B cell (primary cell): ENCODE measurements around the gene MEGF8. TPM values are rescaled to one million over a fixed set of nuclear protein-coding genes. Genes with fewer than 3 reads are reported as not detected.

Source experiments
- ATAC-seq: fragments of 200-7000 bp; cut with Tn5 transposase; one replicate; pipeline ENCODE4 v1.10.0; 2021; ENCODE audit warnings: low read depth, mild to moderate bottlenecking, moderate number of reproducible peaks, moderate library complexity
- CTCF ChIA-PET: fragments of 350-600 bp; sonication (Branson Sonifier 250); formaldehyde crosslinking; loops from one replicate; lab custom pipeline; 2021; ENCODE audit warnings: antibody characterized with exemption, inconsistent platforms; lab: Charles Lee
- POLR2A ChIA-PET: fragments of 350-600 bp; sonication (Branson Sonifier 250); formaldehyde crosslinking; loops from one replicate; lab custom pipeline; 2021; ENCODE audit warnings: antibody characterized with exemption; lab: Charles Lee
- DNase-seq: peaks from one replicate; pipeline ENCODE4 v3.0.0; 2013
- H2AFZ ChIP-seq: 2 replicates; pipeline ENCODE4 v1.6.1; 2012; ENCODE audit warnings: mild to moderate bottlenecking, low read depth, low read length; ENCODE audit not compliant: insufficient read depth, poor library complexity, severe bottlenecking
- H3K27ac ChIP-seq, 2 donors: 1 replicate in 1 of 2; 2 replicates in 1 of 2; pipeline ENCODE4 v1.5.1; 2012 to 2013; ENCODE audit warnings: low read length in 2 of 2, mild to moderate bottlenecking in 2 of 2, moderate library complexity in 1 of 2
- H3K27me3 ChIP-seq, 4 experiments: fragments of 200-600 bp in 1 of 4; sonication (generic) in 1 of 4; replicated peaks in 1 of 4; 1 replicate in 2 of 4; 2 replicates in 2 of 4; pipeline versions ENCODE4 v1.6.1 to v1.7.0; 2013 to 2016; ENCODE audit warnings: low read length in 3 of 4, mild to moderate bottlenecking in 2 of 4, mixed read lengths in 1 of 4, moderate library complexity in 1 of 4; ENCODE audit not compliant: insufficient read depth in 4 of 4, control insufficient read depth in 3 of 4; ENCODE audit errors: control extremely low read depth in 1 of 4
- H3K36me3 ChIP-seq, 2 experiments: replicated peaks in 1 of 2; 1 replicate in 1 of 2; 2 replicates in 1 of 2; pipeline versions ENCODE4 v1.6.1 to v1.7.1; 2013; ENCODE audit warnings: low read length in 1 of 2; ENCODE audit not compliant: insufficient read depth in 2 of 2, control insufficient read depth in 1 of 2; ENCODE audit errors: control extremely low read depth in 1 of 2, extremely low read depth in 1 of 2
- H3K4me1 ChIP-seq, 2 donors: fragments of 200-600 bp in 1 of 2; sonication (generic) in 1 of 2; 1 replicate in 1 of 2; 2 replicates in 1 of 2; pipeline versions ENCODE4 v1.5.1 to v1.6.1; 2013 to 2017; ENCODE audit warnings: low read length in 2 of 2; ENCODE audit not compliant: control insufficient read depth in 2 of 2, insufficient read depth in 2 of 2
- H3K4me2 ChIP-seq: replicated peaks from 2 replicates; pipeline ENCODE3; 2012; ENCODE audit warnings: mild to moderate bottlenecking, low read depth, low read length; ENCODE audit not compliant: poor library complexity, severe bottlenecking
- H3K4me3 ChIP-seq, 5 experiments: fragments of 200-600 bp in 1 of 5; sonication (generic) in 1 of 5; 1 replicate in 3 of 5; 2 replicates in 2 of 5; pipeline versions ENCODE4 v1.5.1 to v1.7.0; 2011 to 2016; ENCODE audit warnings: low read length in 4 of 5, mild to moderate bottlenecking in 4 of 5, low read depth in 2 of 5, control low read depth in 1 of 5, moderate library complexity in 1 of 5; ENCODE audit not compliant: insufficient read depth in 1 of 5; ENCODE audit errors: control extremely low read depth in 1 of 5, extremely low read depth in 1 of 5
- H3K79me2 ChIP-seq: fragments of 200-600 bp; sonication (generic); one replicate; pipeline ENCODE4 v1.6.0; 2016; ENCODE audit warnings: low read length; ENCODE audit not compliant: control insufficient read depth, insufficient read depth
- H3K9ac ChIP-seq: fragments of 200-600 bp; sonication (generic); 2 replicates; pipeline ENCODE4 v1.6.1; 2017; ENCODE audit warnings: mild to moderate bottlenecking, low read length, moderate library complexity
- H3K9me3 ChIP-seq, 3 donors: one replicate each; pipeline versions ENCODE4 v1.6.1 to v1.7.1; 2013; ENCODE audit warnings: low read length in 2 of 3; ENCODE audit not compliant: control insufficient read depth in 2 of 3, insufficient read depth in 1 of 3; ENCODE audit errors: control extremely low read depth in 1 of 3
- H4K20me1 ChIP-seq: 2 replicates; pipeline ENCODE4 v1.6.0; 2012; ENCODE audit warnings: mild to moderate bottlenecking, low read length; ENCODE audit not compliant: insufficient read depth, control insufficient read depth, poor library complexity, severe bottlenecking
- H3K27ac Mint-ChIP-seq: one replicate; pipeline ENCODE4 v1.8.0; 2021; ENCODE audit warnings: mixed read lengths
- H3K27me3 Mint-ChIP-seq: one replicate; pipeline ENCODE4 v1.8.0; 2021; ENCODE audit warnings: mixed read lengths
- H3K4me1 Mint-ChIP-seq: one replicate; pipeline ENCODE4 v1.8.0; 2021; ENCODE audit warnings: mixed read lengths
- H3K4me3 Mint-ChIP-seq: one replicate; pipeline ENCODE4 v1.8.0; 2021; ENCODE audit warnings: mixed read lengths
- H3K9me3 Mint-ChIP-seq: one replicate; pipeline ENCODE4 v1.8.0; 2022; ENCODE audit warnings: mixed read lengths; ENCODE audit not compliant: insufficient read depth
- EZH2 ChIP-seq: IDR thresholded peaks from 2 replicates; pipeline ENCODE4 v1.6.1; 2012; ENCODE audit warnings: borderline replicate concordance, low read depth, mild to moderate bottlenecking, moderate library complexity, low read length; ENCODE audit not compliant: insufficient read depth, poor library complexity, severe bottlenecking
- WGBS: methylation state at CpG from one replicate; pipeline ENCODE4 v1.1.5; 2013; ENCODE audit warnings: missing lambda C conversion rate; ENCODE audit not compliant: insufficient coverage; 5-methylcytosine and 5-hydroxymethylcytosine counted together
- intact Hi-C: fragments of 100-400 bp; cut with micrococcal nuclease; formaldehyde crosslinking; loops from one replicate; pipeline ENCODE4 v1.10.0; 2022
- polyA plus RNA-seq: library from polyadenylated mRNA; depleted of rRNA; stranded (reverse); fragments of >200 nt; gene quantifications from 2 replicates; pipeline ENCODE4 v1.2.3, GENCODE V29; 2012
- total RNA-seq, 2 donors: library from RNA; stranded (reverse); fragments of 120-200 nt in 1 of 2; gene quantifications; 1 replicate in 1 of 2; 2 replicates in 1 of 2; pipeline versions ENCODE4 v1.2.3 to v1.2.4, GENCODE V29; 2013 to 2022
- TF ChIP-seq, protein P1 (sequence below): fragments of 200-600 bp; IDR thresholded peaks from one replicate; pipeline ENCODE4 v1.8.0; 2022; ENCODE audit warnings: antibody characterized with exemption, mild to moderate bottlenecking

The MEGF8 gene
- total and polyA plus RNA-seq, 2 donors (not counting 1 experiment from before 2014, with no cell fraction given), result 8.2 to 26.5 TPM

DNA sequence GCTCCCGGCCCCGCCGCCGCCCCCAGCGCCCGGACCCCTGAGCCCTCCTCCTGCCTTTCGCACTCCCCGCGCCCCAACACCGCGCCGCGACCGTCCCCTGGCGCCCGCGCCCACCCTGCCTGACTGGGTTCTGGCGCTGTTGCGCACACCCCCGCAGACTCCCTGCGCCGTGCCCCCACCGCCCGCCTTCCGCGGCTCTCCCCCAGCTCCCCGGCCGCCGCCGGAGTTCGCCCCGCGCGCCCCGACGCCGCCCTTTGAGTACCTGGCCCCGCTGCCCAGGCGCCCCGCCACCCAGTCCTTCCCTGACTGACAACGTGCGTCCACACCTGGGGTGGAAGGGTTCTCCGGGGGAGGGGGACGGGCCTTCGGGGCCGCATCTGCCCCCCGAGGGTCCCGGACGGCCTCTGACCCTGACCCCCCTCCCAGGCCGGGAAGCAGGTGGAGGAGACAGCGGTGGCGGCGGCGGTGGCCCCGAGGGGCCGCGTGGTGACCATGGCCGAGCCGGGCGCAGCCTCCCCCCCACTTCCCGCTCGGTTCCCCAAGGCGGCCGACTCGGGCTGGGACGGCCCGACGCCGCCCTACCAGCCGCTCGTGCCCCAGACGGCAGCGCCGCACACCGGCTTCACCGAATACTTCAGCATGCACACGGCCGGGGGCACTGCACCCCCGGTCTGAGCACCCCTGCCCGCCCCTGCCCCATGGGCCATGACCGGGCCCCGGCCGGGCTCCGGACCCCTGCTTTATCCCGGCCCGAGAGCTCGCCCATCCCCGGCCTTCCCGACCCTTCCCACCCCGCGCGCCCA lies 1.4 kb upstream of the MEGF8 start:
- H3K36me3 ChIP-seq, result no peaks in the 10 kb centered on the region
- H3K9me3 ChIP-seq, result no peaks in the 10 kb centered on the region
- peak overlapping the region; percentile 94 for H3K9ac ChIP-seq
- H3K4me3 Mint-ChIP-seq, result peak overlapping the region; percentile 88
- no peak overlapping the region for H3K27ac ChIP-seq
- H3K4me1 Mint-ChIP-seq, result peaks cover 22% of the 10 kb centered on the region
- peaks cover 10% of the 10 kb centered on the region for H3K27me3 Mint-ChIP-seq
- H3K79me2 ChIP-seq, result peaks cover 32% of the 10 kb centered on the region
- TF ChIP-seq, protein P1, sequence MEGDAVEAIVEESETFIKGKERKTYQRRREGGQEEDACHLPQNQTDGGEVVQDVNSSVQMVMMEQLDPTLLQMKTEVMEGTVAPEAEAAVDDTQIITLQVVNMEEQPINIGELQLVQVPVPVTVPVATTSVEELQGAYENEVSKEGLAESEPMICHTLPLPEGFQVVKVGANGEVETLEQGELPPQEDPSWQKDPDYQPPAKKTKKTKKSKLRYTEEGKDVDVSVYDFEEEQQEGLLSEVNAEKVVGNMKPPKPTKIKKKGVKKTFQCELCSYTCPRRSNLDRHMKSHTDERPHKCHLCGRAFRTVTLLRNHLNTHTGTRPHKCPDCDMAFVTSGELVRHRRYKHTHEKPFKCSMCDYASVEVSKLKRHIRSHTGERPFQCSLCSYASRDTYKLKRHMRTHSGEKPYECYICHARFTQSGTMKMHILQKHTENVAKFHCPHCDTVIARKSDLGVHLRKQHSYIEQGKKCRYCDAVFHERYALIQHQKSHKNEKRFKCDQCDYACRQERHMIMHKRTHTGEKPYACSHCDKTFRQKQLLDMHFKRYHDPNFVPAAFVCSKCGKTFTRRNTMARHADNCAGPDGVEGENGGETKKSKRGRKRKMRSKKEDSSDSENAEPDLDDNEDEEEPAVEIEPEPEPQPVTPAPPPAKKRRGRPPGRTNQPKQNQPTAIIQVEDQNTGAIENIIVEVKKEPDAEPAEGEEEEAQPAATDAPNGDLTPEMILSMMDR, result no peak
- no peak for TF ChIP-seq EZH2
- H4K20me1 ChIP-seq, result no peaks in the 10 kb centered on the region
- H3K27ac Mint-ChIP-seq, result no peak overlapping the region
- H3K27me3 ChIP-seq, result peaks cover 0 to 23% (median 3%) of the 10 kb centered on the region in 4 experiments
- peak overlapping the region; percentile 96 for H2AFZ ChIP-seq
- intact Hi-C loops, result no loop called here
- CTCF ChIA-PET, result interaction anchor here (0.9 to 1.5 kb wide), 3 partner anchors 40 to 77 kb away, joined by 3 to 6 read pairs (median 4); no protein-coding TSS in a partner anchor
- ATAC-seq, result no peak
- POLR2A ChIA-PET, result interaction anchor here (0.9 kb wide), 1 partner anchor 191 kb away, joined by 4 read pairs; no protein-coding TSS in a partner anchor
- peak overlapping the region; percentile 94 for H3K4me2 ChIP-seq
- peak overlapping the region in 4 of 5 experiments; percentile 61 to 99 (median 95) for H3K4me3 ChIP-seq
- DNase-seq, result peak; percentile 63
- 8% methylated on average over 92 of the region's 92 CpGs for WGBS
- peaks cover 28 to 31% of the 10 kb centered on the region in 2 donors for H3K4me1 ChIP-seq
- H3K9me3 Mint-ChIP-seq, result no peaks in the 10 kb centered on the region
